HEK293 (cell line): ENCODE data around the gene GPR35.

ENCODE experiments used
- CTCF ChIA-PET: fragments of 350-600 bp; formaldehyde crosslinking; extraction: SDS; loops from one replicate; lab custom pipeline; 2021; ENCODE audit warnings: antibody characterized with exemption; lab: Yijun Ruan, JAX
- POLR2A ChIA-PET: fragments of 300-600 bp; formaldehyde crosslinking; extraction: SDS; loops from one replicate; lab custom pipeline; 2020; ENCODE audit warnings: antibody characterized with exemption, inconsistent platforms; lab: Yijun Ruan, JAX
- H3K27ac ChIP-seq: fragments of 200-500 bp; sonication (Bioruptor generic); 2 replicates; pipeline ENCODE4 v1.5.1; 2014; ENCODE audit warnings: low read depth, low read length, control low read depth, inconsistent platforms; ENCODE audit errors: extremely low read depth
- H3K36me3 ChIP-seq, 2 experiments: fragments of 200-500 bp in 1 of 2; sonication (Bioruptor generic) in 1 of 2; 1 replicate in 1 of 2; 2 replicates in 1 of 2; pipeline ENCODE4 v1.5.1; 2014 to 2017; ENCODE audit warnings: inconsistent platforms in 2 of 2, low read length in 2 of 2; ENCODE audit not compliant: control insufficient read depth in 2 of 2, insufficient read depth in 1 of 2
- H3K4me1 ChIP-seq: fragments of 200-500 bp; sonication (Bioruptor generic); 2 replicates; pipeline ENCODE4 v1.5.1; 2014; ENCODE audit warnings: mild to moderate bottlenecking, low read length, inconsistent platforms; ENCODE audit not compliant: control insufficient read depth, insufficient read depth
- H3K4me3 ChIP-seq: 2 replicates; pipeline ENCODE4 v1.5.1; 2011; ENCODE audit warnings: low read depth, mild to moderate bottlenecking, control low read depth, low read length, moderate library complexity
- H3K9me3 ChIP-seq: fragments of 200-500 bp; sonication (Bioruptor generic); 2 replicates; pipeline ENCODE4 v1.5.1; 2014; ENCODE audit warnings: low read depth, low read length, inconsistent platforms; ENCODE audit not compliant: control insufficient read depth, insufficient read depth
- MZF1 ChIP-seq: fragments of 450-650 bp; formaldehyde crosslinking; IDR thresholded peaks from 2 replicates; pipeline ENCODE4 v1.5.1; 2017; ENCODE audit warnings: missing biosample characterization, missing genetic modification characterization, borderline replicate concordance
- PRDM1 ChIP-seq: fragments of 450-650 bp; formaldehyde crosslinking; IDR thresholded peaks from 2 replicates; pipeline ENCODE4; 2016; ENCODE audit warnings: missing biosample characterization, missing genetic modification characterization
- TRIM28 ChIP-seq: IDR thresholded peaks from 2 replicates; pipeline ENCODE4 v1.6.1; 2011; ENCODE audit warnings: low read length, control low read depth, borderline replicate concordance
- ZBTB1 ChIP-seq: fragments of 450-650 bp; formaldehyde crosslinking; IDR thresholded peaks from 2 replicates; pipeline ENCODE4 v1.5.1; 2016; ENCODE audit warnings: missing biosample characterization, missing genetic modification characterization
- ZBTB21 ChIP-seq: fragments of 450-650 bp; formaldehyde crosslinking; IDR thresholded peaks from 2 replicates; pipeline ENCODE4 v1.5.1; 2017; ENCODE audit warnings: missing biosample characterization, missing genetic modification characterization
- ZNF184 ChIP-seq: fragments of 450-650 bp; IDR thresholded peaks from 2 replicates; pipeline ENCODE4 v1.5.1; 2018; ENCODE audit warnings: missing biosample characterization, mild to moderate bottlenecking, missing genetic modification characterization
- ZNF350 ChIP-seq: fragments of 450-650 bp; formaldehyde crosslinking; IDR thresholded peaks from 2 replicates; pipeline ENCODE4 v1.5.0; 2017; ENCODE audit warnings: missing biosample characterization, mild to moderate bottlenecking, missing genetic modification characterization
- ZNF701 ChIP-seq: fragments of 450-650 bp; formaldehyde crosslinking; IDR thresholded peaks from 2 replicates; pipeline ENCODE4 v1.5.1; 2016; ENCODE audit warnings: missing biosample characterization, missing genetic modification characterization
- TF ChIP-seq, protein P1 (sequence below): fragments of 450-650 bp; formaldehyde crosslinking; IDR thresholded peaks from 2 replicates; pipeline ENCODE4 v1.5.1; 2016; ENCODE audit warnings: missing biosample characterization, missing genetic modification characterization
- TF ChIP-seq, protein P2 (sequence below): fragments of 450-650 bp; formaldehyde crosslinking; IDR thresholded peaks from 2 replicates; pipeline ENCODE4 v1.5.1; 2016; ENCODE audit warnings: missing biosample characterization, missing genetic modification characterization
- TF ChIP-seq, protein P3 (sequence below): fragments of 450-650 bp; formaldehyde crosslinking; IDR thresholded peaks from 2 replicates; pipeline ENCODE4 v1.5.1; 2017; ENCODE audit warnings: missing biosample characterization, missing genetic modification characterization
- TF ChIP-seq, protein P4 (sequence below): fragments of 450-650 bp; formaldehyde crosslinking; IDR thresholded peaks from 2 replicates; pipeline ENCODE4 v1.5.1; 2016; ENCODE audit warnings: missing biosample characterization, missing genetic modification characterization, borderline replicate concordance
- TF ChIP-seq, protein P5 (sequence below): fragments of 450-650 bp; formaldehyde crosslinking; IDR thresholded peaks from 2 replicates; pipeline ENCODE4 v1.5.1; 2017; ENCODE audit warnings: missing biosample characterization, missing genetic modification characterization
- TF ChIP-seq, protein P6 (sequence below): fragments of 450-650 bp; formaldehyde crosslinking; conservative IDR thresholded peaks from 2 replicates; pipeline ENCODE4 v1.5.1; 2016; ENCODE audit warnings: low read depth, missing biosample characterization, missing genetic modification characterization
- TF ChIP-seq, protein P7 (sequence below): fragments of 450-650 bp; formaldehyde crosslinking; IDR thresholded peaks from 2 replicates; pipeline ENCODE4 v1.5.1; 2016; ENCODE audit warnings: missing biosample characterization, missing genetic modification characterization

GPR35 gene

DNA sequence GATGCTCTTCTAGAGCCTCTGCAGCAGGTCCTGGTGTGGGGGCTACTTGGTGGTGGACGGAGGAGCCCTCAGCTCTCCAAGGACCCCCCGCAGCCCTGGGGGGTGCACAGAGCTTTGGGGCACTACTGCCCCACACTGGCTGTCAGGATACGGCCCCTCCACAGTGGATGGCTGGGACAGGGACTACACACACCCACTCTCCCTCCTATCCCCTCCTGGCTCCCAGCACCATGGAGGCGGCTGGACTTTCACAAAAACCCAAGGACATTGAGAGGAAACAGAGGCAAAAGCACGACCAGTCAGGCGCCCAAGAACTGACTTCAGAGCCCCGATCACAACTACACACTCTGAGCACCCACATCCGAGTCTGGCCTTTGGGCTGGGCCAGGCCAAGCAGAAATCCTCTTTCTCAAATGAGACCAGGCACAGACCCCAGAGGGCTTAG lies 12.6 kb downstream of the GPR35 start (continued):
- TF ChIP-seq, protein P1, sequence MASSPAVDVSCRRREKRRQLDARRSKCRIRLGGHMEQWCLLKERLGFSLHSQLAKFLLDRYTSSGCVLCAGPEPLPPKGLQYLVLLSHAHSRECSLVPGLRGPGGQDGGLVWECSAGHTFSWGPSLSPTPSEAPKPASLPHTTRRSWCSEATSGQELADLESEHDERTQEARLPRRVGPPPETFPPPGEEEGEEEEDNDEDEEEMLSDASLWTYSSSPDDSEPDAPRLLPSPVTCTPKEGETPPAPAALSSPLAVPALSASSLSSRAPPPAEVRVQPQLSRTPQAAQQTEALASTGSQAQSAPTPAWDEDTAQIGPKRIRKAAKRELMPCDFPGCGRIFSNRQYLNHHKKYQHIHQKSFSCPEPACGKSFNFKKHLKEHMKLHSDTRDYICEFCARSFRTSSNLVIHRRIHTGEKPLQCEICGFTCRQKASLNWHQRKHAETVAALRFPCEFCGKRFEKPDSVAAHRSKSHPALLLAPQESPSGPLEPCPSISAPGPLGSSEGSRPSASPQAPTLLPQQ (tag by site-specific recombination): no peak
- TF ChIP-seq, protein P2, sequence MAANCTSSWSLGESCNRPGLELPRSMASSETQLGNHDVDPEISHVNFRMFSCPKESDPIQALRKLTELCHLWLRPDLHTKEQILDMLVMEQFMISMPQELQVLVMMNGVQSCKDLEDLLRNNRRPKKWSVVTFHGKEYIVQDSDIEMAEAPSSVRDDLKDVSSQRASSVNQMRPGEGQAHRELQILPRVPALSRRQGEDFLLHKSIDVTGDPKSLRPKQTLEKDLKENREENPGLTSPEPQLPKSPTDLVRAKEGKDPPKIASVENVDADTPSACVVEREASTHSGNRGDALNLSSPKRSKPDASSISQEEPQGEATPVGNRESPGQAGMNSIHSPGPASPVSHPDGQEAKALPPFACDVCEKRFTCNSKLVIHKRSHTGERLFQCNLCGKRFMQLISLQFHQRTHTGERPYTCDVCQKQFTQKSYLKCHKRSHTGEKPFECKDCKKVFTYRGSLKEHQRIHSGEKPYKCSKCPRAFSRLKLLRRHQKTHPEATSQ: no peak

DNA sequence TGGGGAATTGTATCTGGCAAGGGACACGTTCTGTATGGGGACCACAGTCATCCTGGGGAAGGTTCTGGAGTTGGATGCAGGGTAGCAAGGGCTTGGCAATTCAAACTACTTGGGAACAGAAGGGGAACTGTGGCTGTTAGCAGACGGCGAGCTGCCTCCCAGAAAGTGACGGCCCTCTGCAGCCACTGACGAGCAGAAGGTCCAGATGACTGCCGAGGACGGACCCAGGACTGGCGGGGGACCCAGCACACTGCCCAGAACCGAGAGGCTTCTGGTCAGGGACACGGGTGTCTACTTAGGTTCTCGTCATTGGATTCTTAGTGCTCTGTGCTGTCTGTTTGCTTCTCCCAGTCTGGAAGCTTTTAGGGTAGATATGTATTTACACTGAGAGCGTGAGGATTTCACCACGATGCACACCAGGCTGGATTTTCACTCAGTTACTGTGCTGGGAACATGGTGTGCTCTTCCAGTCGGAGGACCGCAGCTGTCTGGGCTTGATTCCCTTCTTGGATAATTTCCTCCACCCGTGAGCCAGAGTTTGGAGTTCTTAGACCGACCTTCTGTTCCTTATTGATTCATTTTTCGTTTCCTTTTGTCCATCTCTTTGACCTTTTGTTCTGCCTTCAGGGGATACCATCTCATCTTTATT lies 13.4 kb downstream of the GPR35 start:
- POLR2A ChIA-PET: interaction anchor here (0.6 kb wide), 1 partner anchor 263 kb away, joined by 3 read pairs; no protein-coding TSS in a partner anchor

DNA sequence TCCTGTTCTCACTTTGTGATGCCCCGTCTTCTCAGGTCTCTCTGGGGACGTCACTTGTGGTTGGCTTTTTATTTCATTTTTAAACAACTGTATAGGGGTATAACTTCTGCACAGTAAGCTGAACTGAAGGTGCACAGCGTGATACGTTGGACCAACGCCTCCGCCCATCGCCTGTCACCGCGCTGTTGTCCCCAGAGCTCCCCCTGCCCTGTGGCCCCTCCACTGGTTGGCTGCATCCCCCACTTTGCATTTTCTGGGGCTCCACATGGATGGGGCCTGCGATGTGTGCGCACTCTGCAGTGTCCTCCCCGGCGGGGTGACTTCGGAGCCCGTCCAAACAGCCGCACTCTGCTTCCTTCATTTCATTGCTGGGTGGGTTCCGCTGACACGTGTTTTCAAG lies 14.3 kb downstream of the GPR35 start:
- Histone ChIP-seq H3K4me3 (no peak overlapping the region), H3K36me3 (no peaks in the 10 kb centered on the region), H3K9me3 (no peaks in the 10 kb centered on the region), H3K27ac (no peak overlapping the region), H3K4me1 (no peaks in the 10 kb centered on the region)
- ChIA-PET CTCF (no interaction called here), POLR2A (no interaction called here)
- TF ChIP-seq, protein P3, sequence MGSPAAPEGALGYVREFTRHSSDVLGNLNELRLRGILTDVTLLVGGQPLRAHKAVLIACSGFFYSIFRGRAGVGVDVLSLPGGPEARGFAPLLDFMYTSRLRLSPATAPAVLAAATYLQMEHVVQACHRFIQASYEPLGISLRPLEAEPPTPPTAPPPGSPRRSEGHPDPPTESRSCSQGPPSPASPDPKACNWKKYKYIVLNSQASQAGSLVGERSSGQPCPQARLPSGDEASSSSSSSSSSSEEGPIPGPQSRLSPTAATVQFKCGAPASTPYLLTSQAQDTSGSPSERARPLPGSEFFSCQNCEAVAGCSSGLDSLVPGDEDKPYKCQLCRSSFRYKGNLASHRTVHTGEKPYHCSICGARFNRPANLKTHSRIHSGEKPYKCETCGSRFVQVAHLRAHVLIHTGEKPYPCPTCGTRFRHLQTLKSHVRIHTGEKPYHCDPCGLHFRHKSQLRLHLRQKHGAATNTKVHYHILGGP (tag by site-specific recombination): no peak
- TF ChIP-seq, protein P4, sequence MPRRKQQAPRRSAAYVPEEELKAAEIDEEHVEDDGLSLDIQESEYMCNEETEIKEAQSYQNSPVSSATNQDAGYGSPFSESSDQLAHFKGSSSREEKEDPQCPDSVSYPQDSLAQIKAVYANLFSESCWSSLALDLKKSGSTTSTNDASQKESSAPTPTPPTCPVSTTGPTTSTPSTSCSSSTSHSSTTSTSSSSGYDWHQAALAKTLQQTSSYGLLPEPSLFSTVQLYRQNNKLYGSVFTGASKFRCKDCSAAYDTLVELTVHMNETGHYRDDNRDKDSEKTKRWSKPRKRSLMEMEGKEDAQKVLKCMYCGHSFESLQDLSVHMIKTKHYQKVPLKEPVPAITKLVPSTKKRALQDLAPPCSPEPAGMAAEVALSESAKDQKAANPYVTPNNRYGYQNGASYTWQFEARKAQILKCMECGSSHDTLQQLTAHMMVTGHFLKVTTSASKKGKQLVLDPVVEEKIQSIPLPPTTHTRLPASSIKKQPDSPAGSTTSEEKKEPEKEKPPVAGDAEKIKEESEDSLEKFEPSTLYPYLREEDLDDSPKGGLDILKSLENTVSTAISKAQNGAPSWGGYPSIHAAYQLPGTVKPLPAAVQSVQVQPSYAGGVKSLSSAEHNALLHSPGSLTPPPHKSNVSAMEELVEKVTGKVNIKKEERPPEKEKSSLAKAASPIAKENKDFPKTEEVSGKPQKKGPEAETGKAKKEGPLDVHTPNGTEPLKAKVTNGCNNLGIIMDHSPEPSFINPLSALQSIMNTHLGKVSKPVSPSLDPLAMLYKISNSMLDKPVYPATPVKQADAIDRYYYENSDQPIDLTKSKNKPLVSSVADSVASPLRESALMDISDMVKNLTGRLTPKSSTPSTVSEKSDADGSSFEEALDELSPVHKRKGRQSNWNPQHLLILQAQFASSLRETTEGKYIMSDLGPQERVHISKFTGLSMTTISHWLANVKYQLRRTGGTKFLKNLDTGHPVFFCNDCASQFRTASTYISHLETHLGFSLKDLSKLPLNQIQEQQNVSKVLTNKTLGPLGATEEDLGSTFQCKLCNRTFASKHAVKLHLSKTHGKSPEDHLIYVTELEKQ (tag by site-specific recombination): no peak
- TF ChIP-seq ZNF701 (tag by site-specific recombination) (no peak), TRIM28 (no peak), MZF1 (tag by site-specific recombination) (no peak), ZBTB21 (tag by site-specific recombination) (no peak), ZNF184 (tag by site-specific recombination) (no peak), ZBTB1 (tag by site-specific recombination) (no peak), ZNF350 (no peak)
- TF ChIP-seq, protein P5, sequence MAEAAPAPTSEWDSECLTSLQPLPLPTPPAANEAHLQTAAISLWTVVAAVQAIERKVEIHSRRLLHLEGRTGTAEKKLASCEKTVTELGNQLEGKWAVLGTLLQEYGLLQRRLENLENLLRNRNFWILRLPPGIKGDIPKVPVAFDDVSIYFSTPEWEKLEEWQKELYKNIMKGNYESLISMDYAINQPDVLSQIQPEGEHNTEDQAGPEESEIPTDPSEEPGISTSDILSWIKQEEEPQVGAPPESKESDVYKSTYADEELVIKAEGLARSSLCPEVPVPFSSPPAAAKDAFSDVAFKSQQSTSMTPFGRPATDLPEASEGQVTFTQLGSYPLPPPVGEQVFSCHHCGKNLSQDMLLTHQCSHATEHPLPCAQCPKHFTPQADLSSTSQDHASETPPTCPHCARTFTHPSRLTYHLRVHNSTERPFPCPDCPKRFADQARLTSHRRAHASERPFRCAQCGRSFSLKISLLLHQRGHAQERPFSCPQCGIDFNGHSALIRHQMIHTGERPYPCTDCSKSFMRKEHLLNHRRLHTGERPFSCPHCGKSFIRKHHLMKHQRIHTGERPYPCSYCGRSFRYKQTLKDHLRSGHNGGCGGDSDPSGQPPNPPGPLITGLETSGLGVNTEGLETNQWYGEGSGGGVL: no peak

More for the DNA sequence above, 13.4 kb downstream of the GPR35 start:
- TF ChIP-seq, protein P6, sequence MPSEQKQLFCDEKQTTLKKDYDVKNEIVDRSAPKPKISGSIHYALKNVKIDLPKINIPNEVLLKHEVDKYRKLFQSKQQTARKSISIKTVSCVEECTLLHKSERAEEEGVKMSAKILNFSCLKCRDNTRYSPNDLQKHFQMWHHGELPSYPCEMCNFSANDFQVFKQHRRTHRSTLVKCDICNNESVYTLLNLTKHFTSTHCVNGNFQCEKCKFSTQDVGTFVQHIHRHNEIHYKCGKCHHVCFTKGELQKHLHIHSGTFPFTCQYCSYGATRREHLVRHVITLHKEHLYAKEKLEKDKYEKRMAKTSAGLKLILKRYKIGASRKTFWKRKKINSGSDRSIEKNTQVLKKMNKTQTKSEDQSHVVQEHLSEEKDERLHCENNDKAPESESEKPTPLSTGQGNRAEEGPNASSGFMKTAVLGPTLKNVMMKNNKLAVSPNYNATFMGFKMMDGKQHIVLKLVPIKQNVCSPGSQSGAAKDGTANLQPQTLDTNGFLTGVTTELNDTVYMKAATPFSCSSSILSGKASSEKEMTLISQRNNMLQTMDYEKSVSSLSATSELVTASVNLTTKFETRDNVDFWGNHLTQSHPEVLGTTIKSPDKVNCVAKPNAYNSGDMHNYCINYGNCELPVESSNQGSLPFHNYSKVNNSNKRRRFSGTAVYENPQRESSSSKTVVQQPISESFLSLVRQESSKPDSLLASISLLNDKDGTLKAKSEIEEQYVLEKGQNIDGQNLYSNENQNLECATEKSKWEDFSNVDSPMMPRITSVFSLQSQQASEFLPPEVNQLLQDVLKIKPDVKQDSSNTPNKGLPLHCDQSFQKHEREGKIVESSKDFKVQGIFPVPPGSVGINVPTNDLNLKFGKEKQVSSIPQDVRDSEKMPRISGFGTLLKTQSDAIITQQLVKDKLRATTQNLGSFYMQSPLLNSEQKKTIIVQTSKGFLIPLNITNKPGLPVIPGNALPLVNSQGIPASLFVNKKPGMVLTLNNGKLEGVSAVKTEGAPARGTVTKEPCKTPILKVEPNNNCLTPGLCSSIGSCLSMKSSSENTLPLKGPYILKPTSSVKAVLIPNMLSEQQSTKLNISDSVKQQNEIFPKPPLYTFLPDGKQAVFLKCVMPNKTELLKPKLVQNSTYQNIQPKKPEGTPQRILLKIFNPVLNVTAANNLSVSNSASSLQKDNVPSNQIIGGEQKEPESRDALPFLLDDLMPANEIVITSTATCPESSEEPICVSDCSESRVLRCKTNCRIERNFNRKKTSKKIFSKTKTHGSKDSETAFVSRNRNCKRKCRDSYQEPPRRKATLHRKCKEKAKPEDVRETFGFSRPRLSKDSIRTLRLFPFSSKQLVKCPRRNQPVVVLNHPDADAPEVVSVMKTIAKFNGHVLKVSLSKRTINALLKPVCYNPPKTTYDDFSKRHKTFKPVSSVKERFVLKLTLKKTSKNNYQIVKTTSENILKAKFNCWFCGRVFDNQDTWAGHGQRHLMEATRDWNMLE (tag by site-specific recombination): no peak
- TF ChIP-seq, protein P7, sequence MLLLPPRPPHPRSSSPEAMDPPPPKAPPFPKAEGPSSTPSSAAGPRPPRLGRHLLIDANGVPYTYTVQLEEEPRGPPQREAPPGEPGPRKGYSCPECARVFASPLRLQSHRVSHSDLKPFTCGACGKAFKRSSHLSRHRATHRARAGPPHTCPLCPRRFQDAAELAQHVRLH (tag by site-specific recombination): no peak
- TF ChIP-seq PRDM1: no peak
- no peak overlapping the region for H3K4me3 ChIP-seq
- H3K9me3 ChIP-seq: no peaks in the 10 kb centered on the region
- no peaks in the 10 kb centered on the region for H3K36me3 ChIP-seq
- no peaks in the 10 kb centered on the region for H3K4me1 ChIP-seq
- no peak overlapping the region for H3K27ac ChIP-seq
- CTCF ChIA-PET: no interaction called here
